Measurements from ENCODE around the gene BCAS1.
A peak's percentile ranks its signal among the peaks of the same experiment; 100 is the strongest.

Gene BCAS1

DNA sequence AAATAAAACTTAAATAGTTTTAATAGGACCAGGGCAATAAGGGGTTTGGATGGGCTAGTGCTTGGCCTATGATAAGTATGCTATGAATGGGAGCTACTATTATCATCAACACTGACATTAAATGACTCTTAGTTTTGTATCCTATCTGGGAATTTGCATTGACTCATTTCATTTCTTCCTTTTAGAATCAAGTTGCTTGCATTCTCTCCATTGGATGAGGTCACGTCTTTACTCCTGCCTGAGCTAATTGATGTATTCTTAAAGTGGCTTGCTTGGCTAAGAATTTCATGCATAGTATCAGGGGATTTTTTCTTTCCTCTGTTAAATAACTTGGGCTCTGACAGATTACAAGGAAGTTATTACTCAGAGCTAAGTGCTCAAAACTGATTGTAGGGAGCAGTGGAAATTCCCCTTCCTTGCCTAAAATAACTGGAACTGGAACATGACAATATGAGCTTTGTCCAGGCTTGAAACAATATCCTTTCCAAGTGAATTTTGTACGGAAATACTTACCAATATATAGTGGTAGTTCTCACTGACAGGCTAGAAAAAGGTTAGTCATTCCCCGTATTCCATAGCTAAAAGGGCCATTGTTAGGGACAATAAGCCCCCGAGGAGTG lies 169.9 kb downstream of the BCAS1 start:
- no peak for DNase-seq

GRCh38 chr20:53899351-53900167 lies 170.8 kb downstream of the BCAS1 start:
- peak; percentile 77 for DNase-seq

- DNase-seq: no peak
These were observed 171.8 kb downstream of the BCAS1 start for GRCh38 chr20:53898556-53898931.

- DNase-seq: no peak
These were observed 172.4 kb downstream of the BCAS1 start for GRCh38 chr20:53897884-53898555.

- no peak for DNase-seq
These were observed 173.7 kb downstream of the BCAS1 start for GRCh38 chr20:53896647-53897046.

DNA sequence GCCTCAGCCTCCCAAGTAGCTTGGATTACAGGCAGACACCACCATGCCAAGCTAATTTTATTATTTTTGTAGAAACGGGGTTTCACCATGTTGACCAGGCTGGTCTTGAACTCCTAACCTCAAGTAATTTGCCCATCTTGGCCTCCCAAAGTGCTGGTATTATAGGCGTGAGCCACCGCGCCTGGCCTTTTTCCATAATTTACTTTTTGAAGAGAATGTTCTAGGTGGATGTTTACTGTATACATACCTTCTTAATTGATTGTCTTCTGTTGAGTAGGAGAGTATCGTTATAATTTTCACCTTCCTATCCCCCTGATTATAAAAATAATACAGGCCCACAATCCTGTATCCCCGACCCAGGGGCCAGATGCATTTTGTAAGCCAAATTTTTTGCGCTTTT lies 174.4 kb downstream of the BCAS1 start:
- no peak for DNase-seq

DNA sequence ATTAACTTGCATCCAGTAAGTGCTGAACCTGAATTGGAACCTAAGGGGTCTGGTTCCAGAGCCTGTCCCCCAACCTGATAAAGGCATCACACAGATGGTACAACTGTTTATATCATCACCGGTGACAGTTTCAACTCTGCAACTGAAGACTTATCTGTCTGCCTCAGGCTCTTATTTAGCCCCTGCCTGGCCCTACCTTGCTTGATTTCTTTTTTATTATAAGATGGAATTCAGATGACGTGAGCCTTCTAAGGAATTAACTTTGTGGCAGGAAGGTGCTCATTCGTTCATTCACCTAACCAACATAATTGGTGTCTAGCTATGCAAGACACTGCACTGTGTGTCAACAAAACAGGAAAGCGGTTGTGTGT lies 175.0 kb downstream of the BCAS1 start:
- DNase-seq: no peak

DNA sequence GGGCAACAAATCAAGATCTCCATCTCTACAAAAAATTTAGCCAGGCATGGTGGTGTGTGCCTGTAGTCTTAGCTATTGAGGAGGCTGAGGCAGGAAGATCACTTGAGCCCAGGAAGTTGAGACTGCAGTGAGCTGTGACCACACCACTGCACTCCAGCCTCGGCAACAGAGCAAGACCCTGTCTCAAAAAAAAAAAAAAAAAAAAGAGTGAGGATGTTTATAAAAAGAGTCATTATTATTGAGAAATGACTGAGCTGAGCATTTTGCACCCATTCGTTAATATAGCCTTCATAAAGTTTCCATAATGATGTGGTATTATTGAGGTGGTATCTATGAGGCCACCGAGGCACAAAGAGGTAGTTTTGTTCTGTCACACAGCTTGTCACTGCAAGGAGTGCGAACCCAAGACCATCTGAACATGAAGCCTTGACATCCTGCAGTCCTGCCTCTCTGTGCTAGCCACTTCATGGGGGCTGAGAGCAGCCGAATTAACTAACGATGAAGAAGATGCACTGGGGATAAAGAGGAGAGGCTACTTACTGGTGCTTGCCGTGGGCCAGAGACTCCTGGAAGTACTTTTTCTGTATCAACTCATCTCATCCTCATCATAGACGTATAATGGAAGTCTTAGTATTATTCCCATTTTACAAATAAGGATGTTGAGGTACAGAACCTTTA lies 175.5 kb downstream of the BCAS1 start:
- no peak for DNase-seq

All from stimulated activated naive CD4-positive, alpha-beta T cell treated with Interleukin-2 at 50 U/mL for 16 hours (primary cell).